ENCODE results near the gene R3HDM2.
A peak's percentile ranks its signal among the peaks of the same experiment; 100 is the strongest.

DNA sequence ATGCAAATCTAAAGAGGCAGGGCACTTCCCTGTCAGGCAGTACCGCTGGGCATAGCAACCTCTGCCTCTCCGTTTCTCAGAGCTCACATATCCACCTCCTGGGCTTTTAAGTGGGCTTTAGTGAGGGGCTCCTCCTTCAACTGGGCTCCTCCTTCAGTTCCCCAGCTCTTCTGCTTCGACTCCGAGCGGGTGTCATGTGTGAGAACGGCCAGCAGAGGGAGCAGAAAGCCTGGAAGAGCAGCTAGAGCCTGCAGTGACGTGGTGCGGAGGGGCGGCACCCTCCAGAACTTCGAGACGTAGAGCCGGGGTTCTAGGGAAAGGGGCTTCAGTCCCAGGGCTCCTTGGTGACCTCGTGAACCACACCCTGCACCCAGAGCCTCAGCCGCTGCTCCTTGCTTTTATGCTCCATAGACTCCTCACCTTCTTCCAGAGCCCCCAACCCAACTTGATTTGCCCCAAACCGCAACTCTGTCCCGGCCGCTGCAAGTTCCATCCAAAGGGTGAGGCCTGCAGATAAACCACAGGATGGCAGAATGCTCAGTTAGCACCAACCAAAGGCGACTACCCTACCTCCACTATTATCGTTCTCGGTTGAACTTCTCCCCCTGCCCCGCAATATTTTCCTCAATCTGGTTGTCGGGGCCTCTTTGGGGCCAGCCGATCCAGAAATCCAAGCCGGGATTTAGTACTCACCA, 28.4 kb upstream of the R3HDM2 start:
- peak in 1 of 2 donors; percentile 31 for TF ChIP-seq POLR2A (IDR thresholded peaks at IDR 0.05)
- TF ChIP-seq, protein P1, sequence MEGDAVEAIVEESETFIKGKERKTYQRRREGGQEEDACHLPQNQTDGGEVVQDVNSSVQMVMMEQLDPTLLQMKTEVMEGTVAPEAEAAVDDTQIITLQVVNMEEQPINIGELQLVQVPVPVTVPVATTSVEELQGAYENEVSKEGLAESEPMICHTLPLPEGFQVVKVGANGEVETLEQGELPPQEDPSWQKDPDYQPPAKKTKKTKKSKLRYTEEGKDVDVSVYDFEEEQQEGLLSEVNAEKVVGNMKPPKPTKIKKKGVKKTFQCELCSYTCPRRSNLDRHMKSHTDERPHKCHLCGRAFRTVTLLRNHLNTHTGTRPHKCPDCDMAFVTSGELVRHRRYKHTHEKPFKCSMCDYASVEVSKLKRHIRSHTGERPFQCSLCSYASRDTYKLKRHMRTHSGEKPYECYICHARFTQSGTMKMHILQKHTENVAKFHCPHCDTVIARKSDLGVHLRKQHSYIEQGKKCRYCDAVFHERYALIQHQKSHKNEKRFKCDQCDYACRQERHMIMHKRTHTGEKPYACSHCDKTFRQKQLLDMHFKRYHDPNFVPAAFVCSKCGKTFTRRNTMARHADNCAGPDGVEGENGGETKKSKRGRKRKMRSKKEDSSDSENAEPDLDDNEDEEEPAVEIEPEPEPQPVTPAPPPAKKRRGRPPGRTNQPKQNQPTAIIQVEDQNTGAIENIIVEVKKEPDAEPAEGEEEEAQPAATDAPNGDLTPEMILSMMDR (IDR thresholded peaks at IDR 0.05), result peak; percentile 95 to 98 (median 98)
